DMS153 treated with DMSO at 0.1 percent for 48 hours (cell line): ENCODE data around the gene CIB1.
"Not testable (repeated sequence)": the region's sequence is repeated elsewhere in the genome, so short reads cannot be mapped to it uniquely, and the experiment has no call there.

ENCODE experiments used
- DNase-seq: peaks from one replicate; lab custom pipeline; 2025; ENCODE audit not compliant: unreplicated experiment; lab: John Stamatoyannopoulos, UW

Gene CIB1

DNA sequence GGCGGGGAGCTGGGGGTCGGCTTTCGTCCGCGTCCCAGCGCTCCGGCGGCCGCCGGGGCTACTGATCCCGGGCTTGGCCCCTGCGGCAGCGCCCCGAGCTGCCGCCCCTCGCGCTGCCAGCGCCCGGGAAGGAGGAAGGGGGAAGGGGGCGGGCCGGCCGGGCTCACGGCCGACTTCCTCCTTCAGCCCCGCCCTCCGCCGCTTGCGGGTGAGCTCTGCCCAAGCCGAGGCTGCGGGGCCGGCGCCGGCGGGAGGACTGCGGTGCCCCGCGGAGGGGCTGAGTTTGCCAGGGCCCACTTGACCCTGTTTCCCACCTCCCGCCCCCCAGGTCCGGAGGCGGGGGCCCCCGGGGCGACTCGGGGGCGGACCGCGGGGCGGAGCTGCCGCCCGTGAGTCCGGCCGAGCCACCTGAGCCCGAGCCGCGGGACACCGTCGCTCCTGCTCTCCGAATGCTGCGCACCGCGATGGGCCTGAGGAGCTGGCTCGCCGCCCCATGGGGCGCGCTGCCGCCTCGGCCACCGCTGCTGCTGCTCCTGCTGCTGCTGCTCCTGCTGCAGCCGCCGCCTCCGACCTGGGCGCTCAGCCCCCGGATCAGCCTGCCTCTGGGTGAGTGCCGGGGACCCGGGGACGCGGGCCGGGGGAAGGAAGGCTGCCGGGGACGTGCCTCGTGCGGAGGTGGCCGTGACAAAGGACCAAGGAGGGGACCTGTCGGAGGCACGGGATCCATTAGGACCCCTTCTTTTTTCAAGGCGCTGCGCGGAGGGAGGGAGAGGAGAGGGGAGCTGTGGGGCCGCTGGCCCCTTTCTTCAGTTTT is 32.4 kb downstream of the CIB1 start, which contains the start of gene SEMA4B:
SEMA4B (plus strand) TSS at position 201 of the 814 bp plus-strand sequence; CDS start at position 450, 249 bp downstream.
- DNase-seq = no peak

- DNase-seq = no peak
Measured at GRCh38 chr15:90200534-90201129, 33.1 kb downstream of the CIB1 start.

- DNase-seq = no peak
Measured at GRCh38 chr15:90194655-90195054, 39.1 kb downstream of the CIB1 start.

- DNase-seq = no peak
Measured at GRCh38 chr15:90192961-90193786, 40.6 kb downstream of the CIB1 start.

DNA sequence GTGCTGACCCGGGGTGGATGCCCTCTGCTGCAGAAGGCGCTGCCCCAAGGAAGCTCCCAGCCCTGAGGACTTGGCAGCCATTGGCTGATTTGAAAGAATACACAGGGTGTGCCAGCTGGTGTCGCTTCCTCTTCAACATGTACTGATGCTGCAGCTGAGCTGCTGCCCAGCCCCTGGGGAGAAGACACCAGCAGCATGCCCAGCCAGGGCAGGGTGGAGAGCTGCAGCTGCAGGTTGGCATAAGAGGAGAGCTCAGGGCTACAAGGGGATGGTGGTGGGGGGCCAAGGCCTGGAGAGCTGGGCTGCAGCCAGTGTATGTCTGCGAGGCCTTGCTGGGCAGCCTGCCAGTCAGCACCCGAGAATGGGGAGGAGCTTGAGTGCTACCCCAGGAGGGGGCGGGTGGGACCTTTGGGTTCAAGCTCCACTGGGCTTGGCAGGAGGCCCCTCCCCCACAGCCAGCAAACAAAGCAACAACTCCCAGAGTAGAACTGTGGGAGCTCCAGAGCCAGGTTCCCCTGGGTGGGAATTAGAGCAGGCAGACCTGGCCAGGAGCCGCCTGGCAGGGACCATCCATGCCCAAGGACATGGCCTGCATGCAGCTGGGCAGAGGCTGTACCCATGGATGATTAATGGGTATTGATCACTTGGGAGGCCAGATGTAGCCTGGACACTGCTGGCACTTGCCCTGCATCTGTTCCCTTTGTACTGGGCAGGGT is 41.8 kb downstream of the CIB1 start:
- peak; percentile 77 for DNase-seq

DNA sequence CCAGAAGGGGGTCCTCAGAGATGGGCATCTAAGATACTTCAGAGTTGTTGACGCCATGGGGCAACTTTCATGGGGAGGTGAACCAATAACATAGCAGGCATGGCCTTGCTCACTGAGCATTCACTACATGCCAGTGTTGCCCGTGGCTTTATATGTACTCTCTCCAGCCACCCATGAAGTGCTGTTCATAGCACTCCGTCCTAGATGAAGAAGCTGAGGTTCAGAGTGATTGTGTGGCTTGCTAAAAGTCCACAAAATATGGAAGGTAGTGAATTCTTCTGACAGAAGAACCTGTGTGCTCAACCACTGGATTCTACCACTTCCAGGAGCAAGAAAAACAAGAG is 42.4 kb downstream of the CIB1 start:
- no peak for DNase-seq

DNA sequence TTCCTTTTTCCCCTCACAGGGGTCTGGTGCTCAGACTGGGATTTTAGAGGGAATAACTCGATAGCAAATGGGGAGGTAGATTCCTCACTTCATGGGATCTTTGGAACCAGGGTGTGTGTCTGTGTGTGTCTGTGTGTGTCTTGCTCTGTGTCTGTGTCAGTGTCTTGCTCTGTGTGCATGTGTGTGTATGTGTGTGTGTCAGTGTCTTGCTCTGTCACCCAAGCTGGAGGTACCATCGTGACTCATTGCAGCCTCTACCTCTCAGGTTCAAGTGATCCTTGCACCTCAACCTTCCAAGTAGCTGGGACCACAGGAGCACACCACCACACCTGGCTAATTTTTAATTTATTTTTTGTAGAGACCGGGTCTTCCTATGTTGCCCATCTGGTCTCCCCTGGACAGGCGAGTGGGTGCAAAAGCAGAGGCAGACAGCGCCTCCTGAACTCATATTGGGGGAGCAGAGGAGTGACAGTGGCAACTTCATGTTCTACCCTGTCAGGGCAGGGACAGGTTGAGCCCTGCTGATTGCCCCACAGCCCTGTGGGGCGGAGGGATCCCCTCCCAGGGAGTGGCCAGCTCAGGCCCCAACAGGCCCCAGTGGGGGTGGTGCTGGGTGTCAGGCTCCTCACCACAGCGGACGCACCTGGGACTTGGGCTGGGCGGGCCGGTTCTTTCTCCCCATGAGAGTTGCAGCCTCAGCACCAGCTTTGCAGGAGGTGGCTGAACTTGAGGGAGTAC is 43.0 kb downstream of the CIB1 start:
- no peak for DNase-seq

DNA sequence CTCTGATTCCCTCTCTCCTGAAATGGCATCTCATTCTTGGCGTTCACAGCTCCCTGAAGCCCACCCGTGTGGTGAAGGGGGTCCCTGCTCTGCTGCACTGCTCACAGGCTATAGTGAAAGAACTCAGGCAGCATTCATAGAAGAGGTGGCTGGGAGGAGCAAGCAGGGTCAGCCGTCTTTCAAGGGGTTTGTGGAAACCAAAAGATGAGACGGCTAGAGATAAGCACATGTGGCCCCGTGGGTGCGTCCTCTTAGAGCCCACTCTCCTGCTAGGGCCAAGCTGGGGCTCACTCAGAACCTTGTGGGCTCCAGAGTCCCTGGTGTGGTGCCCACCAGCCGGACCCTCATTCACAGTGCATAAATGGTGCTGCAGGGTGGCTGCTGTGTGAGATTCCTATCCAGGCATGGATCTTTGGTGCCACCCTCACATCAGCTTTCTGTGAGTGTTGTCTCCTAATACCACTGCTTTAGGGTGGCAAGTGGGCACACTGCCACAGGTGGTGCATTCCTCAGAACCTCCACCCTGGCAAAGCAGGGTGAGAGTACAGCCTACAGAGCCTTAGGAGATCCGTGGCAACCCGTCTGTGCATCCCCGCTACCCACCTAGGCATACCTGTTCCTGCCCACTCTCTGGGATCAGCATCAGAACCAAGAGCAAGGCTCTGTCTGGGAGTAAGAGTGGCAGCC is 43.8 kb downstream of the CIB1 start:
- no peak for DNase-seq

DNA sequence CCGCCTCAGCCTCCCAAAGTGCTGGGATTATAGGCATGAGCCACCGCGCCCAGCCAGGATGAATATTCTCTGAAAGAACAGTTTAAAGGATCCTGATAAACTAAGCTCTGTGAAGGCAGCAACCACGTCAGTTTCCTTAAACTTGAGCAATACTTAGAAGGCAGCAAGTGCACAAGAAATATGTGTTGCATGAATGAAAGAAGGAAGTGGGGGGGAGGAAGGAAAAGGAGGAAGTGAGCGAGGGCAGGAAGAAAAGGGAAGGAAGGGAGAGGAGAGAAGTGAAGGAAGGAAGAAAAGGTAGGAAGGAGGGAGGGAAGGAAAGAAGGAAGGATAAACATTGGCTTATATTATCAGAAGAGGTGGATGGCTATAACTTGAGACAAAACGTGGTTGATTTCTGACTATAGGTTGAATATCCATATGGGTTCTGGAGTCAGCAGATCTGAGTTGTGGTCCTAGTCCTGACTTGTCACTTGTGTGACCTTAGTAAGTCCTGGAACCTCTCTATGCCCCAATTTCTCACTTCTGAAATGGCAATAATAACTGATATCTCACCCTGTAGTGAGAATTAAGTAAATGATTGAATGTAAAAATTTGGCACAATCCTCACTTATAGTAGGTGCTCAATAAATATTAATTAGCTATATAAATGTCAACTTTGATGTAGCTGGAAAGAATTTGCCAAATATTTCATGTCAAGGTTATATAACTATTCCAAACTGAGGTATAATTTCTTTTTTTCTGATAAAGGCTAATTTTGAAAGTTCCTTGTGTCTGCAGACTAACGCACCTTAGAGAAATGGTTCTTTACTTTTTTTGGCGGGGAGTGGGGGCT is 44.6 kb downstream of the CIB1 start:
- DNase-seq = no peak

GRCh38 chr15:90188065-90188464 is 45.7 kb downstream of the CIB1 start:
- DNase-seq = not testable (repeated sequence)

- no peak for DNase-seq
Measured at GRCh38 chr15:90187257-90187868, 46.4 kb downstream of the CIB1 start.

DNA sequence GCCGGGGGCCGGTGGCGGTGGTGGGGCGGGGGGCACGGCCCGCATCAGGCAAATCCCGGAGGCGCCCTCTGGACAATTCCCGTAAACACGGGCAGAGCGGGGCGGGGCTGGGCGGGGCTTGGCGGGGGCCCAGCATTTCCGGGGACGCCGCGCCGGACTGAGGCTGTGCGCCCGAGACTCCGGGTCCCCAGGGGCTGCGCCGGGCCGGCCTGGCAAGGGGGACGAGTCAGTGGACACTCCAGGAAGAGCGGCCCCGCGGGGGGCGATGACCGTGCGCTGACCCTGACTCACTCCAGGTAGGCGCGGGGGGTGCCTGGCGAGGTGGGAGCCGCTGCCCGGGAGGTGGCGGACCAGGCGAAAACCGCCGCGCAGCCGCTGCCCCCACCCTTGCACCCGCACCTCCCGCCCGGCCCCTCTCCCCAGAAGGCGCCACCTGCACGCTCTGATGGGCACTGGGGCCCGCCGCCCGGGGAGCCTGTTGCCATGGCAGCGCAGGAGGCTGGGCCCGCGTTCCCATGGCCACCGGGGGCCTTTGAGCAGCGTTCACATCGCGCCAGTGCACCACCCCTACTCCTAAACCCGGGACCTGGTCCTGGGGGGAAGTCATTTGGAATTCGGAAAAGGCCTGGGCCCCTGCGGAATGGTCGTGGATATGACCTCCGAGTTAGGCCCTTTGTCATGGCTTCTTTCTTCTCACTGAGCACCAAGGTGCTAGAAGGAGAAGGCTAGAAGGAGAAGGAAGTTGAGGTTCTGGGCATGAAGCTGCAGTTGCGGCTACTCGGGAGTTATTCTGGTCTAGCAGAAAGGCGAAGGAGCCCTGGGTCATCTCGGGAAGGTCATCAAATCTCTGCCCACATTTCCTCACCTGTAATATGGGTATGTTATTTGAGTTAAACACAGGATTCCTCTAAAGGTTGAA is 48.7 kb downstream of the CIB1 start:
- peak; percentile 28 for DNase-seq

DNA sequence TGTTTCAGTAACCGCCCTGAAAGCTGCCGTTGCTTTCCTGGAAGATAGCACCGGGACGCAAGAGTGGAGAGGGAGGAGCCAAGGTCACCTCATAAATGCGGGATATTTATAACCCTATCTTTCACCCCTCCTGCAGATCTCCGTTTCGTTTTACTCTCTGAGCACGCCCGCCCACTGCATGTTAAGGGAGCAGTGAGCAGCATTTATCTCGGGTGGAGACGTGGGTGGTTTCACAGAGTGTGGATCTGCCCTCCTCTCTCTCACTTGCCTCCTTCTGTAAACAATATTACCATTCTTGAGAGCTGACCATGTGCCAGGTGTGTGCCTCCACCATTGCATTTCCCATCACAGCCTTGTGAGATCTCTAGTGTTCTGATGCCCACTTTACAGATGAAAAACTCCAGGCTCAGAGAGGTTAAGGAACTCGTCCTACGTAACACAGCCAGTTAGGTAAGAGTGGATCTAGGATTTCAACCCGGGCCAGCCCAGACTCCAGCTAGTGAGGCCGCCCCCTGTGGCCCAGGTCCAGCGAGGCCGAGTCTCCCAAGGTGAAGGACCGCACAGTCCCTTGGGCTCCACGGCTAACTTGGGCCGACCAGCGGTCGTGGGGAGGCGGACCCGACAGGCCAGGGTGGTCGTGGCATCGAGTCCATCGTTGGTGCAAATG is 49.5 kb downstream of the CIB1 start:
- peak; percentile 13 for DNase-seq

DNA sequence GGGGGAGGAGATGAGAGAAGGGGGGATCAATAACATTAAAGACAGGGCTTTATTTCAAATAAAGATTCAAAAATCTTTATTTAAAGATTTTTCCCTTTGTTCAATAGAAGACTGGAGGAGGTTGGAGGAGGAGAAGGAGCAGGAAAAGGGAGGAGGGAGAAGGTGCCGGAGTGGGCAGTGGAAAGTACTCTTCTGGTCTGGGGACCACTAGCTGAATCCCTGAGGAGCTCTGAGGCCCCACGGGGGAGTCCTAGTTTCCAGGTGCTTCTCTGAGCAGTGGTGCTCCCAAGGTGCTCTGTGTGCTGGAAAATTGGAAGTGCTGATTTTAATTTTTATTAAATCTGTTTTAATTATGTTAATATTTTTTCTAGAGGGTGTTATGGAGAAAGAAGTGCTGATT is 52.0 kb downstream of the CIB1 start:
- no peak for DNase-seq
